Right renal cortex interstitium (tissue), 3 donors: ENCODE results near the gene KRTAP21-1. TPM values are rescaled to one million over a fixed set of nuclear protein-coding genes. Genes with fewer than 3 reads are reported as not detected.
"Not testable (repeated sequence)": the region's sequence is repeated elsewhere in the genome, so short reads cannot be mapped to it uniquely, and the experiment has no call there.

ENCODE experiments used
- DNase-seq, 3 donors: peaks; one replicate each; pipeline ENCODE4 v3.0.0-alpha.2; 2013; ENCODE audit warnings: low read depth in 3 of 3, low spot score in 2 of 3
- polyA plus RNA-seq, 3 donors: library from polyadenylated mRNA; unstranded; fragments of 120-200 nt; gene quantifications; one replicate each; pipeline ENCODE4 v1.2.1, GENCODE V29; 2013; ENCODE audit not compliant: insufficient read length in 3 of 3

The KRTAP21-1 gene
- polyA plus RNA-seq, result not detected

DNA sequence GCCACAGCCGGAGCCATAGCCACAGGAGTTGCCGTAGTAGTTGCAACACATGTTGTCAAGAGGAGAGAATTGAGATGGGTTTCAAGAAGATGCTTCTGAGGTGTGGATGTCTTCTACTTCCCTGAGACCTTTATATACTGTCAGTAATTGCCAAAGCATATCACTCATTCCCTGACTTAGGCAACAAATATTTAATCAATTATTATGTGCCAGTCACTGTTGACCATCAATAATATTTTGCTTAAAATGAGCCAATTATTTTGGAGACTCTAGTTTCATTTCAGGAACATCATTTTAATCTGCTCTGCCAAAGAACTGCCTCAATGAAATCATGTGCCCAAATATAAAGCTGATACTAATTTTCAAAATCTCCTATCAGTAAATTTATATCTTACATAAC is at the start of gene KRTAP21-1:
Gene KRTAP21-1, minus strand, starts transcription at position 101 of the 400 bp plus-strand sequence. Its CDS starts 50 bp downstream, at position 51.
- DNase-seq, result not testable (repeated sequence)

- no peak for DNase-seq
Measured at GRCh38 chr21:30800605-30801004, 45.4 kb upstream of the KRTAP21-1 start.

DNA sequence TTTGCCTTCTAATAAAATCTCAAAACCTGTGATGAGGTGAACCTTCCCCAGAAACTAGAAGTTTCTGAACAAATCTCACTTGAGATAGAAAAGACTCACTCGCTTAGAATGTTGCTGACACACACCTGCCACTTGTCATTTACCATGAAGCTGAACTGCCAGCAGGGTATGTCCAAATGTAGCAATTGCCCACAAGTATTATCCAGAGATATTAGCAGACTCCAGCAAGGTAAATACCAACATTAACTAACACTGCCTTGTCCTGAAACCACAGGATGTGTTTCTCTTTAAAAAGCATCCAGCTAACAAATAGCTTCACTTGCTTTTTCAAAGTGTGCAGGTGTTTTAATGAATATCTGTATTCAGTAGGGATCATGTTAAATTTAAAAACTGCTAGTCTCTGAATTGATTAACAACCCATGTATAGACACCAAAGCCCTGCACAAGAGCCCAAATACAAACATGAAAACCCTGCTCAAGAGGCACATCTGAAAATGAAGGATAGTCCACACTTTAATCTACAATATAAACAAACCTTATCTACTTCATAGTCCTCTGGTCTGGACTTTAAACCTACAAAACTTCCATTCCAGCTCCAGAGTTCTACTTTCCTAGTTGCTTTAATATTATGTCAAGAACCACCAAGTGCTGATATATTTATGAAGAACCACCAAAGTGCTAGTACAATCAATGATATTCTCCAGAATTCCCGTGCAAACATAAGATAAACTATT is 38.5 kb upstream of the KRTAP21-1 start:
- no peak for DNase-seq

- DNase-seq, result no peak
Measured at GRCh38 chr21:30779249-30779648, 24.0 kb upstream of the KRTAP21-1 start.

GRCh38 chr21:30769724-30770431 is 14.7 kb upstream of the KRTAP21-1 start:
- no peak for DNase-seq

- DNase-seq, result no peak
Measured at GRCh38 chr21:30760776-30761175, 5.5 kb upstream of the KRTAP21-1 start.

DNA sequence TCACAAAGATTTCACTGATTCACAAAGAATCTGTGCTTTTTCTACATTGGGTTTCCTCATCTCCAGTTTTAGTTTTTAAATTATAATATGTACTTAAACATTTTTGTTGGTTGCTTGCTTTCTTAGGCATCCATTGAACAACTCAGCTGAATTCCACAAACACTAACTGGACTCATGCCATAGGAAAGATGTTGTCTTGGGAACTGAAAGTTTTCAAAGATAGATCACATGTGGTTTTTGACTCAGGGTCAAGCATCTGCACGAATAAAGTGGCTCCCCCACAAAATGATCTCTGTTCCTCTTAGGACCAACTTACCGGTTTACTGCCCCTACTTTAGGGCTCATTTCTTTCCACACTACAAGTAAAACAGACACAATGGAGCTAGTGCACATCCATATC is 3.1 kb upstream of the KRTAP21-1 start:
- DNase-seq, result no peak

DNA sequence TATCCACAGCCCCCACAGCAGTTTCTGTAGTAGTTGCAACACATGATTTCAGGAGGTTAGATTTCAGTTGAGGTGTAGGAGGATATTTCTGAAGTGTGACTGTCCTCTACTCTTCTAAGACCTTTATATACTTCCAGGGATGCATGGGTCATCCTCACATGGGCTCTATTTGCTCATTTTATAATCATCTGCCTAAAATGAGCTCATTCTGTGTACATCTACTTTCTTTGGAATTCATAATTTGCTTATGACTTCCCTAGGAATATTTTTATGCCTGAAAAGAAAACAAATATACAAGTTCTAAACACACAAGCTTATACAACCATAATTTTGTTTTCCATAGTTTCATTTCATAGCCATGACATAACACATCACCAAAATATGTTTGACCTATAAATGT is 8.1 kb downstream of the KRTAP21-1 start, which contains the start of gene KRTAP21-2:
Gene KRTAP21-2, minus strand, starts transcription at position 101 of the 400 bp plus-strand sequence. Its CDS starts 57 bp downstream, at position 44.
- no peak for DNase-seq

GRCh38 chr21:30740462-30740861 is 14.8 kb downstream of the KRTAP21-1 start:
- no peak for DNase-seq

DNA sequence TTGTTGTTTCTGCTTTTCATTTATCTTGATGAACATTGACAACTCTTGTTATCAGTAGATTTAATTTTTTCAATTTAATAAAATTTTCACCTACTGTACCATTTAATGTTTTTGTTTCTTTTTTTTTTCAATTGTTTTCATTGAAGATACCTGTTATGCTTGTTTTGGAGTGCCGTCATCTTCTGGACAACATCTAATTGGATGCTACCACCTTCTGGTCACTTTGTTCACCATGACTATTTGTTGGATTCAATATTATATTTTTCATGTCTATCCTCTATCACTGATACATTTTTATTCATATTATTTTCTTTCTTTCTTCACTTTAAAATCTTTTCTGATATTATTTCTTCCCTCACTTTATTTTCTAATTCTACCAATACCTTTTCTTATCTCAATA is 22.2 kb downstream of the KRTAP21-1 start:
- no peak for DNase-seq

DNA sequence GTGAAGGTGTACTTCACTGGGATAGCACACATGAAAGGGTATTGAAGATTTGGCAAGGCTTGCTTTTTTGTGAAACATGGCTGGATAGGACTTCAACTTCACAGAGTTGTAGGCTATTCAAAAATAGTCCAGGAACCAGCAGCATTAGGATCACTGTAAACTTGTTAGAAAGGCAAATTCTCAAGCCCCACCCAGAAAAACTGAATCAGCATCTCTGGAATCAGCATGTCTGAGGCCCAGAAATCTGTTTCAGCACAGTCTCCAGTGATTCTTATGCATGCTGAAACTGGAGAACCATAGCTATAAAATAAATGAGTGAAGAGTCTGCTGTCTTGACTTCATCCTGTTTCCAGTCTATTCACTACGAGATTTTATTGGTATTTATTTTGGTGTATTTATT is 28.5 kb downstream of the KRTAP21-1 start:
- DNase-seq, result no peak

GRCh38 chr21:30719401-30719800 is 35.8 kb downstream of the KRTAP21-1 start:
- DNase-seq, result no peak

- DNase-seq, result no peak
Measured at GRCh38 chr21:30718239-30718909, 36.9 kb downstream of the KRTAP21-1 start, which contains the start of gene KRTAP21-3. Gene KRTAP21-3 (minus strand): TSS chr21:30718777. CDS start chr21:30718759, 18 bp downstream.

- no peak for DNase-seq
Measured at GRCh38 chr21:30717105-30717504, 38.1 kb downstream of the KRTAP21-1 start.

GRCh38 chr21:30714946-30715345 is 40.3 kb downstream of the KRTAP21-1 start:
- no peak for DNase-seq

GRCh38 chr21:30714456-30714855 is 40.8 kb downstream of the KRTAP21-1 start:
- no peak for DNase-seq

DNA sequence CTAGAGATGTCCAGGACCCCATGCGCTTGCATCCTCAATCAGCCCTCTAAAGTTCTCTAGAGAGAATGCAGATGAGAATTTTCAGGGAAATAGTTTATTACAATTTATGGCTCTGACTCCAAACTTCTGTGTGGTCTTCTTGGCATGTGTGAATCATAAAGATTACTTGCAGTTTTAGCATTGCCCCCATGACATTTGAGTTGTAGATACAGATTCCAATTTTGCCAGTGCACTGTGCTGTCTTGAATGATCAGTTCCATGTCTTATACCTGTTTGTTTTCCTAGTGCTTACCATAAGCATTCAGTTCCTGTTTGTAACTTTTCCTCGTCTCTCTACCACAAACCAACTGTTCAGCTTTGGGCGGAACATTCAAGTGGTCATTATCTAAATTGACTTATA is 41.5 kb downstream of the KRTAP21-1 start:
- no peak for DNase-seq

DNA sequence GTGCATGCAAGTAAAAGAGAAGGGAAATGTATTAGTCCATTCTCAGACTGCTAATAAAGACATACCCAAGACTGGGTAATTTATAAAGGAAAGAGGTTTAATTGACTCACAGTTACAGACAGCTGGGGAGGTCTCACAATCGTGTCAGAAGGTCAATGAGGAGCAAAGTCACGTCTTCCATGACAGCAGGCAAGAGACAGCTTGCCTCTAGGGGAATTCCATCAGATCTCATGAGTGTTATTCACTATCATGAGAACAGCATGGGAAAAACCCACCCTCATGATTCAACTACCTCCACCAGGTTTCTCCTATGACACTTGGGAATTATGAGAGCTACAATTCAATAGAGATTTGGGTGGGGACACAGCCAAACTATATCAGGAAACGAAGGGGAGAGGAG is 44.7 kb downstream of the KRTAP21-1 start:
- no peak for DNase-seq

- no peak for DNase-seq
Measured at GRCh38 chr21:30707409-30707808, 47.8 kb downstream of the KRTAP21-1 start.
